HG03565 (cell line): ENCODE results near the gene AMPD1.

Experiments used
- ATAC-seq: cut with Tn5 transposase; IDR thresholded peaks from one replicate; pipeline ENCODE4 v1.9.1; 2021; ENCODE audit warnings: mild to moderate bottlenecking, moderate library complexity; ENCODE audit not compliant: unreplicated experiment

The AMPD1 gene

GRCh38 chr1:114701931-114702330, 6.6 kb upstream of the AMPD1 start:
- no peak for ATAC-seq

GRCh38 chr1:114700036-114700600, 4.8 kb upstream of the AMPD1 start:
- no peak for ATAC-seq

- ATAC-seq = no peak
These were observed 1.5 kb upstream of the AMPD1 start for GRCh38 chr1:114696810-114697209.

GRCh38 chr1:114694540-114695310, 621 bp downstream of the AMPD1 start:
- no peak for ATAC-seq

DNA sequence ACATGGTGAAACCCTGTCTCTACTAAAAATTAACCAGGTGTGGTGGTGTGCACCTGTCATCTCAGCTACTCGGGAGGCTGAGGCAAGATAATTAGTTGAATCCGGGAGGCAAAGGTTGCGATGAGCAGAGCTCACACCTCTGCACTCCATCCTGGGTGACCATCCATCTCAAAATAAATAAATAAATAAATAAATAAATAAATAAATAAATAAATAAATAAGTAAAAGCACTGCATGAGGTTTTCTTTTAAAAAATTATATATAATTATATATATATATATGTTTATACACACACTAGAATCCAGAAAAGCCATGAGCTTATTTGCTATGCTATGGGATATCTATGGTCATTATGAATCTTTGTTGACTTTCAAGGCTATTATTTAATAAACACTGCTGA, 2.4 kb downstream of the AMPD1 start:
- no peak for ATAC-seq

GRCh38 chr1:114691061-114691460, 4.3 kb downstream of the AMPD1 start:
- ATAC-seq = no peak

DNA sequence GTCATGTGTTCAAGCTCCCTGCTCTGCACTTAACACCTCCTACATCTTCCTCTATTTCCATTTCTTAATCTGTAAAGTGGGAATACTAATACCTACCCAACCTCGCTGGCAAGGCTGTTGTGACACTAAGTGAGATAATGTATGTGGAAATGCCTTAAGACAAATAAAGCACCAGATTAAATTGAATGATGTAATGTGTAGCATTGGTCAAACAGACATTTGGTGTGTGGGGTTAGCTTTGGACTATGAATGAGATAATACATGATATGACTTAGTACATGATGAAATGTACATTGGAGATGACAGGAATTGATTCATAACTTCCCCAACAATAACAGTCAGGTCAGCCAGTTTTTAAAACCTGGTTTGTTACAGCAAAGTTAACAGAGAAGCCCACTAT, 5.2 kb downstream of the AMPD1 start:
- no peak for ATAC-seq

DNA sequence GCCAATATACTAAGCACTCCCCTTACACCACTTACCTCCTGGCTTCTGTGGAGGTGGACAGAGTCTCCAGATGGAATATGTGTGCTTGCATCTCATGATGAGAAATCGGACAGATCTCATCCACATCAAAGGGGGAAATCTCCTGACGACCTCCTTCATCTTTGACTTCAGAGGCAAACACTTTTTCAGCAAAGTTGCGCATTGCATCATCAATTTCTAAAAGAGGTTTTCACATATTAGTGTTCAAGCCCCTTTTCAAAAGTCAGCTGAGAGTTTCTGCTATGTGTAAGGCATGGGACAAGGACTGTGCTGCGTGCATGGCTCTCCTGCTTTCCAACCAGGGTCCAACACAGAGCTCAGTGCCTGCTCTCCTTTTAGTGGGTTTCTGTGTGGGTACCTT, 6.8 kb downstream of the AMPD1 start:
- ATAC-seq = no peak

- no peak for ATAC-seq
These were observed 9.5 kb downstream of the AMPD1 start for GRCh38 chr1:114685851-114686250.

GRCh38 chr1:114677691-114678090, 17.7 kb downstream of the AMPD1 start:
- ATAC-seq = no peak

DNA sequence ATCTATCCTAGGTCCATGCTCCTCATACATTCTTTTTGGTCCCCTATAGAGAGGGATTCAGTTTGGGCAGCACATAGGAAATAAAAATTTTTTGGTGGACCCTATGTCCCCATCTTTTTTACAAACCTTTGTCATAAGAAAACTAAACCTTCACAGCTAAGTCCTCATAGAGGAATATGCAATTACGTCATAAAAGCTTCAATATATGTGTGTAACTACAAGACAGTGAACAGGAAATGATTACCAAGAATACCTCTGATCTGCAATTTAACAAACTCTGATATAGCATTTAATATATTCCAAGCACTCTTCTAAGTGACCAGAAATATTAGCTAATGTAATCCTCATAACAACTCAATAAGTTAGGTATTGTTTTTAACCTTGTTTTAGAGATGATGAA, 19.2 kb downstream of the AMPD1 start:
- ATAC-seq = no peak

- ATAC-seq = no peak
These were observed 23.4 kb downstream of the AMPD1 start for GRCh38 chr1:114671939-114672275.

DNA sequence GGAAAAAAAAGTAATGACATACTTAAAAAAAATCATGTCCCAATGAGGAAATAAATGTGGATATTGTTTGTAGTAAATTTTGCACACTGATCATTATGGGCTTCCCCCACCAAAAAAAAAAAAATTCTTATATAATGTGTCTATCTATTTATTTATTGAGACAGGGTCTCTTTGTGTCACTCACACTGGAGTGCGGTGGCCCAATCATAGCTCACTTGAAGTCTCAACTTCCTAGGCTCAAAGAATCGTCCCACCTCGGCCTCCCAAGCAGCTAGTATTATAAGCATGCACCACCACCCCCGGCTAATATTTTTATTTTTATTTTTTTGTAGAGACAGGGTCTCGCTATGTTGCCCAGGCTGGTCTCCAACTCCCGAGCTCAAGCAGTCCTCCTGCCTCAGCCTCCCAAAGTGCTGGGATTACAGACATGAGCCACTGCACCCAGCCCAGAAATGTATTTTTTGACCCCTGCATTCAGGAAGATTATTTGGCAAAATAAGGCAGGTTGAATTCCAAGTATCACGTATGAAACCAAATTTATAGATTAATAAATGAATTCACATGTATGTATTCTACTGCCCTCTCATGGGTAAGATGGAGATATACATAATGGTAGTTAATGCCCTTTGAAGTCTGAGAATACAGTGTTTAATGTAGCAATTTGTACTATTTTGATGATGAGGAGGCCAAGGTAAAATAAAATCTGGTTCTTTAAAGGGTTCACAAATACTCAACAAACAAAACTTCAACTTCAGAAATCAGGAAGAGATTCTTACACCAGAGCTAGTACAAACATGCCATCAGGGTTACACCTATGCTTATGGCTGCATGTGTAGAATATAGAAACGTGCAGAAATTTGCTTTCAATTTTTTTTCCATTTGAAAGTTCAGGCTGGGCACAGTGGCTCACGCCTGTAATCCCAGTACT, 24.1 kb downstream of the AMPD1 start:
- ATAC-seq = no peak

- ATAC-seq = peak; percentile 96
These were observed 25.0 kb downstream of the AMPD1 start for GRCh38 chr1:114670083-114671010.

- peak; percentile 30 for ATAC-seq
These were observed 25.7 kb downstream of the AMPD1 start, which contains the start of gene DENND2C for GRCh38 chr1:114669562-114670082. Gene DENND2C, minus strand, starts transcription at chr1:114670049. Its CDS starts 44,065 bp downstream, at chr1:114625984.

DNA sequence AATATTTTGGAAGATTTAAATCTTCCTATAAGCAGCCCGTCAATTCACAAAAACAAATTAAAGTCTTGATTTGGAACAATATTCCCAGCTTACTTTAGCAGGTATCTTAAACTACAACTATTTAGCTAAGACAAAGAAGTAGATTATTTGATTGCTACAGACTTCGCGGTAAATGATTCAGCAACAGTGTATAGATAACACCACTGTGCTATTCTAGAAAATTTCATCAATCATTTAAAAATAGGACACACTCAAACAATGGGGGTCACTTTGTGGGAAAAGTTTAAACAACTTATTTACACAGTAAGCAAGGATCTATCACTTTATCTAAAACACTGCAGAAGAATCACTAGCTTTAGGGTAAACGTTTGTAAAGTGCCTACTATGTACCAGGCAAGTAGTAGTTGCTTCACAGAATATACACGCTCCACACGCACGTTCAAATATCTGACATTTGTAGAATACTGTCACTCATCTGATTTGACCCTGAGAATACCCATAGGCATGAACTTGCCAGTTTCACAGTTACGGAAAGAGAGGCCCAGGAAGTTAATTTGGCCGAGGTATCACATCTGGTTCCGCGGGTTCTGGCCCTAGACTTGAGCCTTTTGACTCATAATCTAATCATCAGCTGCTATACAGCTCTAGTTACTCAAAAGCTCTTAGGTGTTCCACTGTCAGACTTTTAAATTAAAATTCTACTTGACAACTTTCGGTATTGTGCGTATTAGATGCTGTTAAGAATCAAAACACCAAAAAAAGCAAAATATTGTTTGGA, 26.4 kb downstream of the AMPD1 start:
- ATAC-seq = no peak

DNA sequence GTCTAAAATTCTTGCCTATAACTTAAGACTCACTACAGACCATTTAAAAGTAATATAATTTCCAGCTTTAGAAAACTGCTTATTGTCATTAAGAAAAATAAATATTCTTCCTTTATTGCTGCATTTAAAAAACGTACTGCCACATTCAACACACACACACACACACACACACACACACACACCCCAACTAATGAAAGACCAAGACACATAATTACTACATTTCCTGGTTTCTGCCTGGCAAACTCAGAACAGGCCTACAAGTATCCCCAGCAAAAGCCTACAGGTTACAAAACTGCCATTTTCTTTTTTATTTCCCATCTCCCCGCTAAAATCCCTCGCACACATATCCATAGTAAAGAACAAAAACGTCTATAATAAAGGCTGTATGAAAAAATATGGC, 27.0 kb downstream of the AMPD1 start:
- ATAC-seq = no peak

DNA sequence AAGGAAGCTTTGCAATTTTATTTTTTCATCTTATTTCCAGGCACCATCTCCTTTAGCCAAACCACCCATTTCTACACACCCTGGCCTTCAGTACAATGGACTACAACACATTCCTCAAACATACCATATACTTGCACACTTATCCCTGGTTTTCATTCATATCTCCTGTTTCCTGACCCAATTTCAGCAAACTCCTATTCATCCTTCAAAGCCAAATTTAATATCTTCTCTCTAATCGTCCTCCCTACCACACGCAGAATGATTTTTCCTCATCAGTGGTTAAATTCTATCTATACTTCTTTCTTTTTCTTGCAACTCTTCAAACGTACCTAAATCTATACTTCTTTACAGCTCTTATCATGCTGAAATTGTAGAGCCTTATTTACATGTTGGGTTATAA, 28.4 kb downstream of the AMPD1 start:
- ATAC-seq = no peak

- ATAC-seq = no peak
These were observed 35.1 kb downstream of the AMPD1 start for GRCh38 chr1:114660238-114660637.

GRCh38 chr1:114651893-114652292, 43.5 kb downstream of the AMPD1 start:
- ATAC-seq = no peak
